Mesenchymal stem cell (in vitro differentiated cells and primary cell): ENCODE measurements around the gene TESK1. TPM values are rescaled to one million over a fixed set of nuclear protein-coding genes. Genes with fewer than 3 reads are reported as not detected.

Experiments
- DNase-seq: peaks from one replicate; pipeline ENCODE4 v3.0.0-alpha.2; 2013
- H2AFZ ChIP-seq: one replicate; pipeline ENCODE4 v1.6.1; 2013; ENCODE audit warnings: low read depth, mild to moderate bottlenecking, control low read depth, inconsistent platforms, low read length, moderate library complexity
- H2AK5ac ChIP-seq: 2 replicates; pipeline ENCODE4 v1.6.1; 2013; ENCODE audit warnings: low read length, moderate library complexity, mild to moderate bottlenecking, inconsistent platforms; ENCODE audit not compliant: severe bottlenecking
- H2BK120ac ChIP-seq: one replicate; pipeline ENCODE4 v1.6.1; 2013; ENCODE audit warnings: low read depth, mild to moderate bottlenecking, inconsistent platforms, low read length, moderate library complexity
- H2BK12ac ChIP-seq, 2 experiments: one replicate each; pipeline ENCODE4 v1.6.1; 2013; ENCODE audit warnings: inconsistent platforms in 2 of 2, low read length in 2 of 2, mild to moderate bottlenecking in 2 of 2, moderate library complexity in 2 of 2, control low read depth in 1 of 2
- H2BK15ac ChIP-seq: one replicate; pipeline ENCODE4 v1.6.1; 2013; ENCODE audit warnings: mild to moderate bottlenecking, low read depth, inconsistent platforms; ENCODE audit not compliant: poor library complexity, severe bottlenecking
- H2BK5ac ChIP-seq: 2 replicates; pipeline ENCODE4 v1.6.1; 2013; ENCODE audit warnings: low read depth, mild to moderate bottlenecking, low read length, control low read depth, inconsistent platforms; ENCODE audit not compliant: poor library complexity, severe bottlenecking
- H3K14ac ChIP-seq, 2 experiments: one replicate each; pipeline ENCODE4 v1.6.1; 2013; ENCODE audit warnings: inconsistent platforms in 2 of 2, low read length in 2 of 2, control low read depth in 1 of 2, mild to moderate bottlenecking in 1 of 2, moderate library complexity in 1 of 2
- H3K18ac ChIP-seq, 2 experiments: one replicate each; pipeline ENCODE4 v1.6.1; 2013; ENCODE audit warnings: inconsistent platforms in 2 of 2, low read length in 2 of 2, control low read depth in 1 of 2, low read depth in 1 of 2, mild to moderate bottlenecking in 1 of 2
- H3K23ac ChIP-seq, 2 experiments: one replicate each; pipeline ENCODE4 v1.6.1; 2013; ENCODE audit warnings: inconsistent platforms in 2 of 2, low read length in 2 of 2, mild to moderate bottlenecking in 2 of 2, moderate library complexity in 2 of 2, control low read depth in 1 of 2
- H3K27ac ChIP-seq: 2 replicates; pipeline ENCODE4 v1.5.1; 2013; ENCODE audit warnings: mild to moderate bottlenecking, moderate library complexity, low read length, control low read depth, inconsistent platforms; ENCODE audit not compliant: poor library complexity, severe bottlenecking
- H3K27me3 ChIP-seq, 2 experiments: 2 replicates each; pipeline versions ENCODE4 v1.6.1 to v1.7.0; 2013; ENCODE audit warnings: low read length in 2 of 2, mild to moderate bottlenecking in 2 of 2, moderate library complexity in 2 of 2, control low read depth in 1 of 2, inconsistent platforms in 1 of 2; ENCODE audit not compliant: control insufficient read depth in 1 of 2, insufficient read depth in 1 of 2
- H3K36me3 ChIP-seq, 2 experiments: 2 replicates each; pipeline versions ENCODE4 v1.6.1 to v1.7.0; 2013; ENCODE audit warnings: low read length in 2 of 2, control low read depth in 1 of 2, inconsistent platforms in 1 of 2, low read depth in 1 of 2, mild to moderate bottlenecking in 1 of 2; ENCODE audit not compliant: insufficient read depth in 2 of 2, control insufficient read depth in 1 of 2
- H3K4ac ChIP-seq, 2 experiments: one replicate each; pipeline ENCODE4 v1.6.1; 2013; ENCODE audit warnings: inconsistent platforms in 2 of 2, low read length in 2 of 2, mild to moderate bottlenecking in 2 of 2, moderate library complexity in 2 of 2, control low read depth in 1 of 2, low read depth in 1 of 2
- H3K4me1 ChIP-seq: 2 replicates; pipeline ENCODE4 v1.6.1; 2013; ENCODE audit warnings: low read depth, low read length, control low read depth; ENCODE audit not compliant: control insufficient read depth, insufficient read depth
- H3K4me2 ChIP-seq: 2 replicates; pipeline ENCODE4 v1.6.1; 2013; ENCODE audit warnings: low read length, mild to moderate bottlenecking, inconsistent platforms; ENCODE audit not compliant: poor library complexity, severe bottlenecking
- H3K4me3 ChIP-seq, 2 experiments: 2 replicates each; pipeline versions ENCODE4 v1.5.1 to v1.7.0; 2013; ENCODE audit warnings: low read length in 2 of 2, mild to moderate bottlenecking in 2 of 2, control low read depth in 1 of 2, low read depth in 1 of 2; ENCODE audit not compliant: insufficient read depth in 1 of 2
- H3K79me1 ChIP-seq: replicated peaks from 2 replicates; pipeline ENCODE4 v1.6.1; 2013; ENCODE audit warnings: mild to moderate bottlenecking, control low read depth, low read length, inconsistent platforms; ENCODE audit not compliant: poor library complexity, severe bottlenecking
- H3K9ac ChIP-seq: 2 replicates; pipeline ENCODE4 v1.7.0; 2013; ENCODE audit warnings: mild to moderate bottlenecking, low read length, moderate library complexity
- H3K9me3 ChIP-seq: 2 replicates; pipeline ENCODE4 v1.7.0; 2013; ENCODE audit warnings: mild to moderate bottlenecking, low read length; ENCODE audit not compliant: control insufficient read depth
- H4K8ac ChIP-seq: one replicate; pipeline ENCODE4 v1.6.1; 2013; ENCODE audit warnings: inconsistent platforms, mild to moderate bottlenecking, low read length, moderate library complexity
- H4K91ac ChIP-seq: one replicate; pipeline ENCODE4 v1.6.1; 2013; ENCODE audit warnings: mild to moderate bottlenecking, low read length, inconsistent platforms
- WGBS: methylation state at CpG from one replicate; pipeline ENCODE4 v1.1.7; 2013; ENCODE audit warnings: mixed read lengths; 5-methylcytosine and 5-hydroxymethylcytosine counted together
- polyA plus RNA-seq, 2 experiments: library from polyadenylated mRNA; stranded (reverse); fragments of 200-250 nt; gene quantifications; one replicate each; pipeline ENCODE4 v1.2.3, GENCODE V29; 2013

Gene TESK1
- polyA plus RNA-seq (2013, experiment 1 of 2) = 22.3 TPM
- 21.5 TPM for polyA plus RNA-seq (2013, experiment 2 of 2)

DNA sequence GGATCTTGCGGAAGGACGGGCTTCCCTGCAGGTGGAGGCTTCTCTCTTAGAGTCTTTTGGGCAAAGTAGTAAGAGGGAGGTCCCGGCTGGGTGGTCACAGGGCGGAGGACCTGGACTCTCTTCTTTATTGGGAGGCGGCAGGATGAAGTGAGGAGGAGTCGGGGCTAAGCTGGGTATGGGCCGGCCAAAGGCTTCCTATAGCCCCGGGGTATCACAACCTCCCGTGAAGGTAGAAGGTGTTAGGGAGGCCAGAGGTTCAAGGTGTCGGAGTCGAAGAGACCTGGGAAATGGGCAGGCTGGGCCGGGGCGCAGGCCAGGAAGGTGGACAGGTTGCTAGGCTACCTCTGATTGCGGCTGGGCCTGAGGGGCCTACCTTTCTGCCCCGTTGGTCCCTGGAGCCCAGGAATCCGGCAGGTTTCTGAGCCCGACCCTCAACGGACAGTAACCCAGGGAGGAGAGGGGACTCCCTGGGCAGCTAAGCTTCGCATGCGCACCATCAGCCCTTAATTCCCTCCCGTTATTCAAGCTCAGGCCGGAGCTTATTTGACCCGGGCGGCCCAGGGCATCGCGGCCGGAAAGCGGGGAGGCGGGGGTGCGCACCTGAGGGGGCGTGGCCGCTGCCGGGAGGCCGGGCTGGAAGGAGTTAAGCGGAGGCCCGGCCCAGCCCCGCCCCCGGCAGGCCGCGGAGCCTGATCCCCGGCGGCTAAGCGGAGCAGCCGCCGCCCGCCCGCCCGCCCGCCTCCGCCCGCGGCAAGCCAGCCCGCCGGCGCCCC lies at the start of gene TESK1:
Gene TESK1, plus strand, starts transcription at position 685 of the 773 bp plus-strand sequence. CDS start 358 bp downstream, outside the sequence.
- peak within 1 kb of the TSS in 1 of 2 experiments; percentile 61 for H3K23ac ChIP-seq

GRCh38 chr9:35555881-35556280 lies 49.2 kb upstream of the TESK1 start:
- no peak overlapping the region for H3K4me2 ChIP-seq
- peaks cover 4% of the 10 kb centered on the region for H3K4me1 ChIP-seq
- no peak overlapping the region for H3K14ac ChIP-seq
- no peak for DNase-seq
- no peak overlapping the region for H3K9ac ChIP-seq
- no peak overlapping the region for H2AK5ac ChIP-seq
- H3K23ac ChIP-seq = no peak overlapping the region
- peaks cover 61 to 72% of the 10 kb centered on the region in 2 experiments for H3K36me3 ChIP-seq
- H3K27me3 ChIP-seq = no peaks in the 10 kb centered on the region
- no peak overlapping the region for H2BK5ac ChIP-seq
- no peak overlapping the region for H4K91ac ChIP-seq
- H3K79me1 ChIP-seq = peaks cover 48% of the 10 kb centered on the region
- no peak overlapping the region for H2AFZ ChIP-seq
- no peaks in the 10 kb centered on the region for H3K9me3 ChIP-seq
- no peak overlapping the region for H2BK15ac ChIP-seq
- no peak overlapping the region for H3K4ac ChIP-seq
- H3K18ac ChIP-seq = no peak overlapping the region
- WGBS = 96% methylated on average over 10 of the region's 10 CpGs
- no peak overlapping the region for H2BK120ac ChIP-seq
- H4K8ac ChIP-seq = no peak overlapping the region
- H3K4me3 ChIP-seq = no peak overlapping the region
- H2BK12ac ChIP-seq = no peak overlapping the region
- H3K27ac ChIP-seq = no peak overlapping the region

More for the DNA sequence above, at the start of gene TESK1:
- peak within 1 kb of the TSS; percentile 56 for H4K8ac ChIP-seq
- peak within 1 kb of the TSS in 1 of 2 experiments; percentile 47 for H2BK12ac ChIP-seq
- peaks cover 21% of the 10 kb centered on the region for H3K4me1 ChIP-seq
- no peak within 1 kb of the TSS for H2AK5ac ChIP-seq
- H3K9me3 ChIP-seq = no peaks in the 10 kb centered on the region
- H3K27me3 ChIP-seq = no peaks in the 10 kb centered on the region
- H2BK120ac ChIP-seq = no peak within 1 kb of the TSS
- H2BK15ac ChIP-seq = peak within 1 kb of the TSS; percentile 86
- peak within 1 kb of the TSS; percentile 77 for H2BK5ac ChIP-seq
- H3K14ac ChIP-seq = peak within 1 kb of the TSS in 1 of 2 experiments; percentile 19
- peaks cover 20% of the 10 kb centered on the region for H3K79me1 ChIP-seq
- peak; percentile 67 for DNase-seq
- peak within 1 kb of the TSS in 1 of 2 experiments; percentile 63 for H3K4ac ChIP-seq
- peak within 1 kb of the TSS; percentile 80 for H3K27ac ChIP-seq
- H3K18ac ChIP-seq = peak within 1 kb of the TSS in 1 of 2 experiments; percentile 79
- peak within 1 kb of the TSS; percentile 86 to 94 for H3K4me3 ChIP-seq
- H2AFZ ChIP-seq = peak within 1 kb of the TSS; percentile 79
- peak within 1 kb of the TSS; percentile 47 for H4K91ac ChIP-seq
- peak within 1 kb of the TSS; percentile 90 for H3K9ac ChIP-seq
- WGBS = 3% methylated on average over 33 of the region's 55 CpGs
- H3K36me3 ChIP-seq = peaks cover 25 to 30% of the 10 kb centered on the region in 2 experiments
- peak within 1 kb of the TSS; percentile 97 for H3K4me2 ChIP-seq

DNA sequence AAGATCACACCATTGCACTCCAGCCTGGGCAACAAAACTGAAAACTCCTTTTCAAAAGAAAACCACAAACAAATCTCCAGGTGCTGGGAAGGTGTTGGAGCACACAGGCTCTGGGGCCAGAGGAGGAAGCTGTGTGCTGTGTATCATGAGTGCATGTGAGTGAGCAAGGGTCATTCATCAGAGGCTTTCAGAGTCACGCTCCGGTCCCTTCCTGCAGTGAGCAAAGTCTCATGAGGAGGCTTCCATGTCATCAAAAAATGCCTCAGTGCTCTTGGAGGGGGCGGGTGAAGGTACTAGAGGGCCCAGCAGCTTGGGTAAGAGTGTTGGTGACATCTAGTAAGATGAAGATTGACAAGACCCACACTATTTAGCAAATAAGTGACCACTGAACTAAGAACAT lies 48.3 kb upstream of the TESK1 start:
- Histone ChIP-seq H3K23ac (no peak overlapping the region), H4K91ac (no peak overlapping the region), H2BK15ac (no peak overlapping the region), H3K27me3 (no peaks in the 10 kb centered on the region), H3K4me1 (peaks cover 4% of the 10 kb centered on the region), H4K8ac (no peak overlapping the region), H2BK5ac (no peak overlapping the region), H3K4ac (no peak overlapping the region), H3K9me3 (no peaks in the 10 kb centered on the region), H2AFZ (no peak overlapping the region), H3K4me2 (no peak overlapping the region), H2BK12ac (no peak overlapping the region), H3K4me3 (no peak overlapping the region), H3K14ac (no peak overlapping the region), H2AK5ac (no peak overlapping the region), H3K18ac (no peak overlapping the region), H3K36me3 (peaks cover 69 to 73% of the 10 kb centered on the region in 2 experiments), H3K27ac (no peak overlapping the region), H3K9ac (no peak overlapping the region), H2BK120ac (no peak overlapping the region), H3K79me1 (peaks cover 46% of the 10 kb centered on the region)
- DNase-seq = no peak
- WGBS = 95% methylated on average over 3 of the region's 3 CpGs

GRCh38 chr9:35557320-35557719 lies 47.7 kb upstream of the TESK1 start:
- DNase-seq = no peak
- no peak overlapping the region for H3K18ac ChIP-seq
- no peaks in the 10 kb centered on the region for H3K27me3 ChIP-seq
- H3K14ac ChIP-seq = no peak overlapping the region
- no peak overlapping the region for H2BK15ac ChIP-seq
- no peak overlapping the region for H4K8ac ChIP-seq
- no peak overlapping the region for H3K27ac ChIP-seq
- H2BK5ac ChIP-seq = no peak overlapping the region
- H2AFZ ChIP-seq = no peak overlapping the region
- H3K79me1 ChIP-seq = peaks cover 46% of the 10 kb centered on the region
- no peak overlapping the region for H3K23ac ChIP-seq
- no peak overlapping the region for H3K4ac ChIP-seq
- WGBS = 98% methylated on average over 6 of the region's 6 CpGs
- H3K4me1 ChIP-seq = peaks cover 4% of the 10 kb centered on the region
- no peak overlapping the region for H4K91ac ChIP-seq
- no peak overlapping the region for H3K4me2 ChIP-seq
- H2BK120ac ChIP-seq = no peak overlapping the region
- H3K9ac ChIP-seq = no peak overlapping the region
- H2BK12ac ChIP-seq = no peak overlapping the region
- H3K9me3 ChIP-seq = no peaks in the 10 kb centered on the region
- no peak overlapping the region for H2AK5ac ChIP-seq
- H3K36me3 ChIP-seq = peaks cover 74 to 77% of the 10 kb centered on the region in 2 experiments
- H3K4me3 ChIP-seq = no peak overlapping the region
